ENCODE measurements around the gene CXorf51A. TPM values are rescaled to one million over a fixed set of nuclear protein-coding genes. Genes with fewer than 3 reads are reported as not detected.
"Not testable (repeated sequence)": the region's sequence is repeated elsewhere in the genome, so short reads cannot be mapped to it uniquely, and the experiment has no call there.

The CXorf51A gene
- polyA plus RNA-seq (2012; rRNA removed) = not detected in 2 replicates
- not detected in 2 replicates for polyA plus RNA-seq (2012; cell fraction: cytosol; rRNA removed)
- not detected in 2 replicates for polyA plus RNA-seq (2012; cell fraction: nucleus; rRNA removed)

- H3K9me2 ChIP-seq; H3K79me2 ChIP-seq (ENCODE audit: insufficient read depth); H4K20me1 ChIP-seq (ENCODE audit: insufficient read depth); H3K9ac ChIP-seq; CTCF ChIA-PET; H3F3A ChIP-seq (replicated peaks; ENCODE audit: insufficient read depth); H3K4me1 ChIP-seq (ENCODE audit: control insufficient read depth in 1 of 2, insufficient read depth in 2 of 2, low read depth in 1 of 2, low read length in 1 of 2); H3K27ac ChIP-seq (ENCODE audit: low read depth in 2 of 2, low read length in 1 of 2); H2AFZ ChIP-seq (ENCODE audit: low read depth); H3K4me3 ChIP-seq (ENCODE audit: low read depth in 2 of 2, low read length in 1 of 2); H3K27me3 ChIP-seq (ENCODE audit: insufficient read depth); H3K9me3 ChIP-seq; H3K4me2 ChIP-seq; POLR2A ChIA-PET; H3K36me3 ChIP-seq (replicated peaks in 1 of 2; ENCODE audit: control insufficient read depth in 1 of 2, insufficient read depth in 2 of 2, low read length in 1 of 2); DNase-seq: not testable (repeated sequence)
- WGBS (ENCODE audit: low lambda C conversion rate) = no CpG with 5 or more reads among the region's 3 CpGs
These were observed at the start of gene CXorf51A for GRCh38 chrX:146814644-146815043. CXorf51A (minus strand) TSS chrX:146814744; CDS start chrX:146814723, 21 bp downstream.

GRCh38 chrX:146863566-146863965 is 49.0 kb upstream of the CXorf51A start:
- no peak for DNase-seq
- 0% methylated on average over 1 of the region's 1 CpG for WGBS (ENCODE audit: low lambda C conversion rate)
- H3K27me3 ChIP-seq (ENCODE audit: insufficient read depth) = no peaks in the 10 kb centered on the region

More at GRCh38 chrX:146863566-146863965, 49.0 kb upstream of the CXorf51A start:
- Histone ChIP-seq H3K27ac (ENCODE audit: low read depth in 2 of 2, low read length in 1 of 2) (no peak overlapping the region), H2AFZ (ENCODE audit: low read depth) (no peak overlapping the region), H3K9me2 (no peaks in the 10 kb centered on the region), H3K4me1 (ENCODE audit: control insufficient read depth in 1 of 2, insufficient read depth in 2 of 2, low read depth in 1 of 2, low read length in 1 of 2) (no peaks in the 10 kb centered on the region), H3K9ac (no peak overlapping the region), H3K79me2 (ENCODE audit: insufficient read depth) (no peaks in the 10 kb centered on the region), H4K20me1 (ENCODE audit: insufficient read depth) (no peaks in the 10 kb centered on the region), H3K4me3 (ENCODE audit: low read depth in 2 of 2, low read length in 1 of 2) (no peak overlapping the region), H3F3A (replicated peaks; ENCODE audit: insufficient read depth) (no peaks in the 10 kb centered on the region), H3K4me2 (no peak overlapping the region), H3K36me3 (replicated peaks in 1 of 2; ENCODE audit: control insufficient read depth in 1 of 2, insufficient read depth in 2 of 2, low read length in 1 of 2) (no peaks in the 10 kb centered on the region), H3K9me3 (peaks cover 9% of the 10 kb centered on the region; the same call in 1 of the 2 replicates)
- TF ChIP-seq JUND (IDR thresholded peaks at IDR 0.05) = no peak
- TF ChIP-seq REST (IDR thresholded peaks at IDR 0.05; ENCODE audit: low read depth, low read length) = no peak
- no peak for TF ChIP-seq CHD2 (IDR thresholded peaks at IDR 0.05; ENCODE audit: low read length, partially characterized antibody)
- TF ChIP-seq CTCF (IDR thresholded peaks at IDR 0.05) = no peak
- CTCF ChIA-PET = no interaction called here
- POLR2A ChIA-PET = no interaction called here
